ENCODE measurements around the gene ARID3A. TPM values are rescaled to one million over a fixed set of nuclear protein-coding genes. Genes with fewer than 3 reads are reported as not detected.

The ARID3A gene
- total RNA-seq, 3 donors from 2014 or later: 10.1 to 16.0 (median 14.5) TPM

DNA sequence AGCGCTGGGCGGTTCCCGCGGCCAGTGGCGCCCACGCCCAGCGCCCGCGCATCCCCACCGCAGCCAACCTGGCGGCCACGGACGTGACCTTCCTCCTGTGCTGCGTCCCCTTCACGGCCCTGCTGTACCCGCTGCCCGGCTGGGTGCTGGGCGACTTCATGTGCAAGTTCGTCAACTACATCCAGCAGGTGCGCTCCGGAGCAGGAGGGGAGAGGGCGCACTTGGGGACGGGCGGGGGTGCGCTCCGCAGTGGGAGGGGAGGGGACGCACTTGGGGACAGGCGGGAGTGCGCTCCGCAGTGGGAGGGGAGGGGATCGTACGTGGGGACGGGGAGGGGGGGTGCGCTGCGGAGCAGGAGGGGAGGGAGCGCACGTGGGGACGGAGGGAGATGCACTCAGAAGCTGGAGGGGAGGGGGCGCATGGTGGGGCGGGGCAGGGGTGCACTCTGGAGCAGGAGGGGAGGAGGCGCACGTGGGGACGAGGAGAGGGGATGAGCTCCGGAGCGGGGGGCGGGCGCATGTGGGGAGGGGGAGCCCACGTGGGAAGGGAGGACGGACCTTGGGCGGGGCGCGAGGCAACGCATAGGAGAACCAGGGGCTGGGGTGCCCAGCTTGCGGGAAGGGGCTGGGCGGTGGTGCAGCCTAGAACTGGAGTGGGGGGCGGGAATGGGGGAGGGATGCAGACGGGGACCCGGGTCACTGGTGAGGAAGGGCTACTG, 7.2 kb upstream of the ARID3A start:
- DNase-seq (peak in 1 of 3 donors; percentile 74), ATAC-seq (no peak)
- Histone ChIP-seq H3K36me3 (ENCODE audit: low read depth) (no peaks in the 10 kb centered on the region), H3K9me3 (no peaks in the 10 kb centered on the region), H3K4me3 (no peak overlapping the region), H3K4me1 (ENCODE audit: low read depth) (peaks cover 41% of the 10 kb centered on the region)
- intact Hi-C loops (cut with DNase I, micrococcal nuclease): loop anchor here in 1 of 2 donors (5.0 kb wide), 2 partner anchors 56 to 146 kb away; no protein-coding TSS in a partner anchor
- no peak for TF ChIP-seq CTCF (IDR thresholded peaks at IDR 0.05)

- ATAC-seq (peak; percentile 62), DNase-seq (peak; percentile 53 to 74 (median 66))
- H3K36me3 ChIP-seq (ENCODE audit: low read depth): no peaks in the 10 kb centered on the region
- peaks cover 40% of the 10 kb centered on the region for H3K4me1 ChIP-seq (ENCODE audit: low read depth)
- intact Hi-C loops (cut with DNase I, micrococcal nuclease): loop anchor here (5.0 to 10.0 kb wide), 4 partner anchors 55 to 147 kb away; partner anchors contain the start of gene WDR18 (in 2 of the 2)
- no peak for TF ChIP-seq CTCF (IDR thresholded peaks at IDR 0.05)
- H3K4me3 ChIP-seq: no peak overlapping the region
- H3K9me3 ChIP-seq: no peaks in the 10 kb centered on the region
Measured at GRCh38 chr19:919199-920050, 6.4 kb upstream of the ARID3A start.

GRCh38 chr19:920051-920864, 5.6 kb upstream of the ARID3A start:
- no peak overlapping the region for H3K4me3 ChIP-seq
- no peaks in the 10 kb centered on the region for H3K9me3 ChIP-seq
- intact Hi-C loops (cut with DNase I, micrococcal nuclease): loop anchor here (5.0 to 10.0 kb wide), 2 partner anchors 55 to 62 kb away; partner anchors contain the start of gene WDR18 (in 2 of the 2)
- ATAC-seq (peak; percentile 32), DNase-seq (peak in 2 of 3 donors; percentile 62 to 78)
- no peak for TF ChIP-seq CTCF (IDR thresholded peaks at IDR 0.05)
- no peaks in the 10 kb centered on the region for H3K36me3 ChIP-seq (ENCODE audit: low read depth)
- H3K4me1 ChIP-seq (ENCODE audit: low read depth): peaks cover 40% of the 10 kb centered on the region

DNA sequence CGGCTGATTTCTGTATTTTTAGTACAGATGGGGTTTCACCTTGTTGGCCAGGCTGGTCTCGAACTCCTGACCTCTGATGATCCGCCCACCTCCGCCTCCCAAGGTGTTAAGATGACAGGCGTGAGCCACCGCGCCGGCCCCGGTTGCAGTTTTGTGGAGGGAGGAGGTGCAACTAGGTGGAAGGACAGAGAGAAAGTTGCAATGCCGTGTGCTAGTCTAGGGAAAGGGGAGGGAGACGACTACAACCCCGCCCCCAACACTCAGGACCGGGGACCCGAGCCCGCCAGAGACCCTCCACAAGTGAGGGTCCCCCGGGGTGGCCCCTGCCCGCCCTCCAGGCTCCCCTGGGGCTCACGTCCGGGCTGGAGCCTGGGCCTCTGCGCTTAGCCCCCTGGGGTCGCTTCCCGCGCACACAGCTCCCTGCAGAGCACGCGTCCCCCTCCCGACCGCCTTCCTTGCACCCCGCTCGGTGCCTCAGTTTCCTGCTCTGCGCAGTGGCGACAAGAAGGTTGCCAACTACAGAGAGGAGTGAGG, 1.2 kb upstream of the ARID3A start:
- peak in 2 of 3 donors; percentile 56 to 68 for DNase-seq
- Histone ChIP-seq H3K9me3 (no peaks in the 10 kb centered on the region), H3K36me3 (ENCODE audit: low read depth) (no peaks in the 10 kb centered on the region), H3K4me3 (peak overlapping the region; percentile 74), H3K4me1 (ENCODE audit: low read depth) (peaks cover 19% of the 10 kb centered on the region)
- ATAC-seq: no peak
- TF ChIP-seq CTCF (IDR thresholded peaks at IDR 0.05): no peak
- intact Hi-C loops (cut with DNase I, micrococcal nuclease): loop anchor here (5.0 to 10.0 kb wide), 2 partner anchors 58 to 60 kb away; partner anchors contain the start of gene WDR18 (in 2 of the 2)
